ENCODE data around the gene PLBD2. TPM values are rescaled to one million over a fixed set of nuclear protein-coding genes. Genes with fewer than 3 reads are reported as not detected.

The PLBD2 gene
- total RNA-seq, 6 experiments from 2014 or later: 49.8 to 64.3 (median 54.6) TPM

DNA sequence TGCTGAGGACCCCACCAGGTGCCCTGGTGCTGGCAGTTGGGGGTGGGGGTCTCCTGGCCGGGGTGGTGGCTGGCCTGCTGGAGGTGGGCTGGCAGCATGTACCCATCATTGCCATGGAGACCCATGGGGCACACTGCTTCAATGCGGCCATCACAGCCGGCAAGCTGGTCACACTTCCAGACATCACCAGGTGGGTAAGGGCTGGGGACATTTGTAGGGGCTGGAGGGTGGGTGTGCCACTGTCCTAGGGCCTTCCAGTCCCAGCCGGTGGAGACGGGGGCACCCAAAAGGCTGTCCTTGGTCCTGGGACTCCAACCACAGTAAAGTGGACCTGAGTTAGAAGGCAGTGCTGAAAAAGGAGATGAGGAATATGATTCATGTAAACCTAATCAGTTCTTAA lies 77.0 kb downstream of the PLBD2 start:
- H3K36me3 Mint-ChIP-seq (ENCODE audit: low read depth): no peaks in the 10 kb centered on the region
- H3K4me1 Mint-ChIP-seq (ENCODE audit: low read depth): no peaks in the 10 kb centered on the region
- H3K4me3 Mint-ChIP-seq: no peak overlapping the region
- H3K27me3 Mint-ChIP-seq (ENCODE audit: insufficient read depth): peaks cover 3% of the 10 kb centered on the region
- no peak overlapping the region for H3K27ac Mint-ChIP-seq
- H3K9me3 Mint-ChIP-seq: no peaks in the 10 kb centered on the region
- TF ChIP-seq, protein P1, sequence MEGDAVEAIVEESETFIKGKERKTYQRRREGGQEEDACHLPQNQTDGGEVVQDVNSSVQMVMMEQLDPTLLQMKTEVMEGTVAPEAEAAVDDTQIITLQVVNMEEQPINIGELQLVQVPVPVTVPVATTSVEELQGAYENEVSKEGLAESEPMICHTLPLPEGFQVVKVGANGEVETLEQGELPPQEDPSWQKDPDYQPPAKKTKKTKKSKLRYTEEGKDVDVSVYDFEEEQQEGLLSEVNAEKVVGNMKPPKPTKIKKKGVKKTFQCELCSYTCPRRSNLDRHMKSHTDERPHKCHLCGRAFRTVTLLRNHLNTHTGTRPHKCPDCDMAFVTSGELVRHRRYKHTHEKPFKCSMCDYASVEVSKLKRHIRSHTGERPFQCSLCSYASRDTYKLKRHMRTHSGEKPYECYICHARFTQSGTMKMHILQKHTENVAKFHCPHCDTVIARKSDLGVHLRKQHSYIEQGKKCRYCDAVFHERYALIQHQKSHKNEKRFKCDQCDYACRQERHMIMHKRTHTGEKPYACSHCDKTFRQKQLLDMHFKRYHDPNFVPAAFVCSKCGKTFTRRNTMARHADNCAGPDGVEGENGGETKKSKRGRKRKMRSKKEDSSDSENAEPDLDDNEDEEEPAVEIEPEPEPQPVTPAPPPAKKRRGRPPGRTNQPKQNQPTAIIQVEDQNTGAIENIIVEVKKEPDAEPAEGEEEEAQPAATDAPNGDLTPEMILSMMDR (IDR thresholded peaks at IDR 0.05): no peak
- no peak for DNase-seq

DNA sequence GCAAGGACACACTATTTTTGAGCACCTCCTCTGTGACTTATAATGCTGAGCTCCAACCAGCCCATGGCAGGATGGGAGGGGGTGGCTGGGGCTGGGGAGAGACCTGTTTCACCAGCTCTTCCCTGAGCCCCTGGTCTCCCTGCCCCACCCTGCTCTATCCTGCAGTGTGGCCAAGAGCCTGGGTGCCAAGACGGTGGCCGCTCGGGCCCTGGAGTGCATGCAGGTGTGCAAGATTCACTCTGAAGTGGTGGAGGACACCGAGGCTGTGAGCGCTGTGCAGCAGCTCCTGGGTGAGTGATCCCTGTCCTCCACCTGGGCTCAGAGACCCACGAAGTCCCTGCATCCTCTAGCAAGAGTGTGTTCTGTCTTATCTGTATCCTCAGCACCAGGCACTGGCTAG lies 78.2 kb downstream of the PLBD2 start:
- DNase-seq: no peak
- no peaks in the 10 kb centered on the region for H3K4me1 Mint-ChIP-seq (ENCODE audit: low read depth)
- H3K27me3 Mint-ChIP-seq (ENCODE audit: insufficient read depth): peaks cover 4% of the 10 kb centered on the region
- no peaks in the 10 kb centered on the region for H3K36me3 Mint-ChIP-seq (ENCODE audit: low read depth)
- TF ChIP-seq, protein P1 (IDR thresholded peaks at IDR 0.05): no peak
- no peak overlapping the region for H3K4me3 Mint-ChIP-seq
- H3K9me3 Mint-ChIP-seq: no peaks in the 10 kb centered on the region
- H3K27ac Mint-ChIP-seq: no peak overlapping the region

DNA sequence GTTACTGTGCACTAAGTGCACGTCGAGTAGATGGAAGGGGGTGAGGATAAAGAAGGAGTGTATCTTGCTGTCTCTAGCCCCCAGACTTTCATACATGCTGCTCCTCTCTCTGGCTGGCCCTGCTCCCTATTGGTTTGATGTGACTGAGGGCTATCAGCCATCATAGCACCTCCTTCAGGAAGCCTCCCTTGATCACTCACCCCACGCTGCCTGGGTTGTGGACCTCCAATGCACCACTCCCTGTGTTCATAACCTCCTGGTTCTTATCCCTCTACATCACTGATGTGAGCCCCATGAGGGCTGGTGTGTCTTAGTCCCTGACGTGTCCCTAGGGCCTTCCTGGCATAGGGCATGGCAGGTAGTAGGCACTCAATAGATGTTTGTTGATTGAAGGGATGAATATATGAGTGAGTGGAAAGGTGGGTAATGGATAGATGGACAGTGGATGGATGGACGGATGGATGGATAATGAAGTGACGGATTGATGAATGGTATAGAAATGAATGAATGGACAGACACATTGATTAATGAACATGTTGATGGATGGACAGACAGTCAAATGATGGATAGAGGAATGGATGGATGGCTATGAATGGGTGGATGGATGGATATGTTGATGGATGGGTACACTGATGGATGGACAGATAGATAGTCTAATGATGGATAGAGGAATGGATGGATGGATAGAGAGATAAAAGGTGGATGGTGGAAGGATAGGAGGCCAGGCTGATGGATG lies 78.8 kb downstream of the PLBD2 start:
- Mint-ChIP-seq H3K36me3 (ENCODE audit: low read depth) (no peaks in the 10 kb centered on the region), H3K27me3 (ENCODE audit: insufficient read depth) (peaks cover 6% of the 10 kb centered on the region), H3K4me3 (no peak overlapping the region), H3K4me1 (ENCODE audit: low read depth) (no peaks in the 10 kb centered on the region), H3K9me3 (no peaks in the 10 kb centered on the region), H3K27ac (no peak overlapping the region)
- TF ChIP-seq, protein P1 (IDR thresholded peaks at IDR 0.05): no peak
- DNase-seq: no peak

DNA sequence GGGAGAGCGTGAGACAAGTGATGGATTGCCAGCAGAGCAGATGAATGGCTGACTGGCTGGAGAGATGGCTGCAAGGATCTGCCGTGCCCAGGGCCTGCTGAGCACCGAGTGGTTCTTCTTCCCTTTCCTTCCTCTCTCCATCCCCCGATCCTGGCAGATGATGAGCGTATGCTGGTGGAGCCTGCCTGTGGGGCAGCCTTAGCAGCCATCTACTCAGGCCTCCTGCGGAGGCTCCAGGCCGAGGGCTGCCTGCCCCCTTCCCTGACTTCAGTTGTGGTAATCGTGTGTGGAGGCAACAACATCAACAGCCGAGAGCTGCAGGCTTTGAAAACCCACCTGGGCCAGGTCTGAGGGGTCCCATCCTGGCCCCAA lies 79.3 kb downstream of the PLBD2 start:
- H3K27me3 Mint-ChIP-seq (ENCODE audit: insufficient read depth): peaks cover 5% of the 10 kb centered on the region
- no peaks in the 10 kb centered on the region for H3K9me3 Mint-ChIP-seq
- DNase-seq: no peak
- H3K36me3 Mint-ChIP-seq (ENCODE audit: low read depth): no peaks in the 10 kb centered on the region
- TF ChIP-seq, protein P1 (IDR thresholded peaks at IDR 0.05): no peak
- H3K4me3 Mint-ChIP-seq: no peak overlapping the region
- no peak overlapping the region for H3K27ac Mint-ChIP-seq
- no peaks in the 10 kb centered on the region for H3K4me1 Mint-ChIP-seq (ENCODE audit: low read depth)

DNA sequence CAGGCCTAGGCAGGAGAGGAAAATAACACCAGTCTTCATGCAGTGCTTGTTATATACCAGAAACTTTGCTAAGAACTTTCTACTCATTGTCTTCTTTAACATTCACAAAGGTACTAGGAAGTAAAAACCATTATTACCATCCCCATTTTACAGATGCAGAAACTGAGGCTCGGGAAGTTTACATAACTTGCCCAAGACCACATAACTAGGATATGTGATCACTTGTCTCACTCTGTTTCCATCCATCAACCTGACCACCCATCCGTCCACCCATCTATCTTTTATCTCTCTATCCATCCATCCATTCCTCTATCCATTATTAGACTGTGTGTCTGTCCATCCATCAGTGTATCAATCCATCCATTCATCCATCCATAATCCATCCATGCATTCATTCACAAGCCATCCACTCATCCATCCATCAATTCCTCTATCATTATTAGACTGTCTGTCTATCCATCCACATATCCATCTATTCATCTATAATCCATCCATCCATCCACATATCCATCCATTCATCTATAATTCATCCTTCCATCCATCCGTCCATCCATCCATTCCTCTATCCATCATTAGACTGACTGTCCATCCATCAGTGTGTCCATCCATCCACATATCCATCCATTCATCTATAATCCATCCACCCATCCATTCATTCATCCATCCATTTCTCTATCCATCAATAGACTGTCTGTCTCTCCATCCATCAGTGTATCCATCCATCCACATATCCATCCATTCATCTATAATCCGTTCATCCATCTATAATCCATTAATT lies 80.3 kb downstream of the PLBD2 start:
- no peaks in the 10 kb centered on the region for H3K4me1 Mint-ChIP-seq (ENCODE audit: low read depth)
- no peaks in the 10 kb centered on the region for H3K36me3 Mint-ChIP-seq (ENCODE audit: low read depth)
- DNase-seq: no peak
- no peaks in the 10 kb centered on the region for H3K9me3 Mint-ChIP-seq
- no peak overlapping the region for H3K27ac Mint-ChIP-seq
- peaks cover 5% of the 10 kb centered on the region for H3K27me3 Mint-ChIP-seq (ENCODE audit: insufficient read depth)
- TF ChIP-seq, protein P1 (IDR thresholded peaks at IDR 0.05): no peak
- no peak overlapping the region for H3K4me3 Mint-ChIP-seq
